IMR-90 (cell line): ENCODE measurements around the gene RIPK4. TPM values are rescaled to one million over a fixed set of nuclear protein-coding genes. Genes with fewer than 3 reads are reported as not detected.

Source experiments
- ATAC-seq: fragments of 200-7000 bp; cut with Tn5 transposase; 2 replicates; pipeline ENCODE4 v1.9.1; 2020; ENCODE audit warnings: low read depth, mild to moderate bottlenecking, moderate library complexity
- BruUV-seq: library from RNA; stranded (reverse); fragments of 400-500 nt; replicated peaks from 2 replicates; lab custom pipeline; 2021; lab: Mats Ljungman, UMichigan
- CTCF ChIA-PET: fragments of 300-600 bp; formaldehyde crosslinking; extraction: SDS; loops from one replicate; lab custom pipeline; 2021; ENCODE audit warnings: antibody characterized with exemption; lab: Yijun Ruan, JAX
- POLR2A ChIA-PET: fragments of 300-600 bp; sonication (Branson Sonifier 250); formaldehyde crosslinking; loops from one replicate; lab custom pipeline; 2022; ENCODE audit warnings: antibody characterized with exemption; ENCODE audit not compliant: unreplicated experiment; lab: Charles Lee
- DNase-seq: peaks from one replicate; pipeline ENCODE4 v3.0.0; 2013
- H2AFZ ChIP-seq: replicated peaks from 2 replicates; pipeline ENCODE3; 2013; ENCODE audit warnings: low read length, mild to moderate bottlenecking; ENCODE audit not compliant: poor library complexity
- H2AK5ac ChIP-seq: 2 replicates; pipeline ENCODE4 v1.6.1; 2013; ENCODE audit warnings: low read depth, low read length, inconsistent platforms
- H2AK9ac ChIP-seq: replicated peaks from 2 replicates; pipeline ENCODE3; 2013; ENCODE audit warnings: mild to moderate bottlenecking, low read depth, low read length, moderate library complexity; ENCODE audit not compliant: poor library complexity
- H2BK120ac ChIP-seq: 2 replicates; pipeline ENCODE4 v1.6.1; 2013; ENCODE audit warnings: low read depth, low read length, inconsistent platforms
- H2BK15ac ChIP-seq: 3 replicates; pipeline ENCODE4 v1.6.1; 2013; ENCODE audit warnings: low read depth, low read length, inconsistent platforms
- H2BK20ac ChIP-seq: 2 replicates; pipeline ENCODE4 v1.6.1; 2013; ENCODE audit warnings: low read depth, mild to moderate bottlenecking, inconsistent platforms, low read length, moderate library complexity
- H2BK5ac ChIP-seq: 2 replicates; pipeline ENCODE4 v1.6.1; 2013; ENCODE audit warnings: mild to moderate bottlenecking, low read depth, low read length, inconsistent platforms; ENCODE audit not compliant: poor library complexity, severe bottlenecking
- H3K14ac ChIP-seq: replicated peaks from 2 replicates; pipeline ENCODE4 v1.6.1; 2013; ENCODE audit warnings: low read depth, low read length, inconsistent platforms
- H3K18ac ChIP-seq: 2 replicates; pipeline ENCODE4 v1.6.1; 2013; ENCODE audit warnings: low read depth, low read length, control low read depth
- H3K23ac ChIP-seq: 2 replicates; pipeline ENCODE4 v1.6.1; 2013; ENCODE audit warnings: low read depth, low read length, inconsistent platforms
- H3K27ac ChIP-seq: 2 replicates; pipeline ENCODE4 v1.5.1; 2013; ENCODE audit warnings: mild to moderate bottlenecking, control low read depth, low read length; ENCODE audit not compliant: insufficient read depth
- H3K27me3 ChIP-seq: 2 replicates; pipeline ENCODE4 v1.6.1; 2013; ENCODE audit warnings: low read length; ENCODE audit not compliant: control insufficient read depth, insufficient read depth
- H3K36me3 ChIP-seq: 2 replicates; pipeline ENCODE4 v1.6.1; 2013; ENCODE audit warnings: low read length, mixed read lengths; ENCODE audit not compliant: control insufficient read depth, insufficient read depth
- H3K4ac ChIP-seq: 2 replicates; pipeline ENCODE4 v1.6.1; 2013; ENCODE audit warnings: low read depth, low read length, inconsistent platforms
- H3K4me1 ChIP-seq: 2 replicates; pipeline ENCODE4 v1.6.1; 2013; ENCODE audit warnings: low read length, mixed read lengths; ENCODE audit not compliant: control insufficient read depth, insufficient read depth
- H3K4me2 ChIP-seq: 2 replicates; pipeline ENCODE4 v1.6.1; 2013; ENCODE audit warnings: low read depth, mild to moderate bottlenecking, control low read depth, low read length, moderate library complexity
- H3K4me3 ChIP-seq: 2 replicates; pipeline ENCODE4 v1.5.1; 2013; ENCODE audit warnings: low read depth, mild to moderate bottlenecking, control low read depth, low read length, moderate library complexity; ENCODE audit not compliant: insufficient read depth
- H3K56ac ChIP-seq: 2 replicates; pipeline ENCODE4 v1.6.1; 2013; ENCODE audit warnings: low read length, inconsistent platforms; ENCODE audit not compliant: insufficient read depth; ENCODE audit errors: extremely low read depth
- H3K79me1 ChIP-seq, 2 experiments: 2 replicates each; pipeline ENCODE4 v1.6.1; 2013; ENCODE audit warnings: low read length in 2 of 2, inconsistent platforms in 1 of 2, low read depth in 1 of 2
- H3K9ac ChIP-seq: 2 replicates; pipeline ENCODE4 v1.6.1; 2013; ENCODE audit warnings: low read depth, low read length, control low read depth
- H3K9me1 ChIP-seq: 2 replicates; pipeline ENCODE4 v1.6.1; 2013; ENCODE audit warnings: low read length, inconsistent platforms; ENCODE audit not compliant: insufficient read depth
- H3K9me3 ChIP-seq: 2 replicates; pipeline ENCODE4 v1.6.1; 2013; ENCODE audit warnings: low read length; ENCODE audit not compliant: control insufficient read depth, insufficient read depth
- H4K20me1 ChIP-seq: 2 replicates; pipeline ENCODE4 v1.6.1; 2013; ENCODE audit warnings: low read length, inconsistent platforms; ENCODE audit not compliant: insufficient read depth
- H4K5ac ChIP-seq: 2 replicates; pipeline ENCODE4 v1.6.1; 2013; ENCODE audit warnings: mild to moderate bottlenecking, low read depth, low read length, control low read depth
- H4K8ac ChIP-seq, 2 experiments: 2 replicates each; pipeline ENCODE4 v1.6.1; 2013; ENCODE audit warnings: low read depth in 2 of 2, low read length in 2 of 2, control low read depth in 1 of 2, inconsistent platforms in 1 of 2
- H4K91ac ChIP-seq: 2 replicates; pipeline ENCODE4 v1.6.1; 2013; ENCODE audit warnings: low read depth, low read length, inconsistent platforms; ENCODE audit not compliant: insufficient read depth
- BHLHE40 ChIP-seq: fragments of 150-350 bp; IDR thresholded peaks from 2 replicates; pipeline ENCODE4 v1.6.1; 2016; ENCODE audit warnings: mild to moderate bottlenecking, low read depth, low read length
- CEBPB ChIP-seq: IDR thresholded peaks from 2 replicates; pipeline ENCODE4 v1.6.1; 2012; ENCODE audit warnings: low read depth, low read length, improper control_type of control experiment
- CHD1 ChIP-seq: IDR thresholded peaks from 2 replicates; pipeline ENCODE4 v1.6.1; 2012; ENCODE audit warnings: low read depth, low read length, improper control_type of control experiment
- CTCF ChIP-seq: conservative IDR thresholded peaks from 2 replicates; pipeline ENCODE4 v1.5.1; 2012; ENCODE audit warnings: mild to moderate bottlenecking, low read depth, low read length, improper control_type of control experiment
- ELK1 ChIP-seq: fragments of 150-350 bp; IDR thresholded peaks from 2 replicates; pipeline ENCODE4 v1.6.1; 2016; ENCODE audit warnings: low read depth, mild to moderate bottlenecking, low read length, moderate library complexity, borderline replicate concordance
- FOS ChIP-seq: fragments of 150-350 bp; IDR thresholded peaks from 2 replicates; pipeline ENCODE4 v1.6.1; 2016; ENCODE audit warnings: low read depth, low read length
- MAFK ChIP-seq: IDR thresholded peaks from 2 replicates; pipeline ENCODE4 v1.6.1; 2012; ENCODE audit warnings: low read depth, low read length, improper control_type of control experiment
- MAZ ChIP-seq: IDR thresholded peaks from 2 replicates; pipeline ENCODE4 v1.6.1; 2012; ENCODE audit warnings: low read depth, mild to moderate bottlenecking, low read length, improper control_type of control experiment, moderate library complexity, borderline replicate concordance
- NFE2L2 ChIP-seq: fragments of 150-350 bp; IDR thresholded peaks from 2 replicates; pipeline ENCODE4 v1.6.1; 2016; ENCODE audit warnings: low read depth, mild to moderate bottlenecking, low read length
- POLR2A ChIP-seq: IDR thresholded peaks from 2 replicates; pipeline ENCODE4 v1.6.1; 2012; ENCODE audit warnings: mild to moderate bottlenecking, low read depth, low read length
- RAD21 ChIP-seq: IDR thresholded peaks from 2 replicates; pipeline ENCODE4 v1.6.1; 2012; ENCODE audit warnings: low read length, improper control_type of control experiment
- RCOR1 ChIP-seq: IDR thresholded peaks from 2 replicates; pipeline ENCODE4 v1.6.1; 2012; ENCODE audit warnings: mild to moderate bottlenecking, low read length, improper control_type of control experiment; ENCODE audit not compliant: insufficient replicate concordance
- RFX5 ChIP-seq: IDR thresholded peaks from 2 replicates; pipeline ENCODE4 v1.8.0; 2012; ENCODE audit warnings: low read depth, mild to moderate bottlenecking, low read length, moderate library complexity
- SMC3 ChIP-seq: fragments of 150-350 bp; IDR thresholded peaks from 2 replicates; pipeline ENCODE4 v1.6.1; 2016; ENCODE audit warnings: low read depth, mild to moderate bottlenecking, antibody characterized with exemption, low read length, moderate library complexity
- USF2 ChIP-seq: fragments of 150-350 bp; IDR thresholded peaks from 2 replicates; pipeline ENCODE4 v1.6.1; 2017; ENCODE audit warnings: mild to moderate bottlenecking, antibody characterized with exemption, low read length, low read depth
- WGBS, 2 experiments: methylation state at CpG; one replicate each; pipeline versions ENCODE4 v1.1.5 to v1.1.7; 2013; ENCODE audit warnings: missing lambda C conversion rate in 2 of 2; ENCODE audit not compliant: insufficient read length in 1 of 2; ENCODE audit errors: extremely low coverage in 2 of 2; 5-methylcytosine and 5-hydroxymethylcytosine counted together
- dilution Hi-C: fragments of 300-500 bp; cut with HindIII; formaldehyde crosslinking; loops from one replicate; pipeline ENCODE4 v1.14.3; 2018; ENCODE audit warnings: low sequenced_read_pairs; ENCODE audit not compliant: unreplicated experiment
- in situ Hi-C: fragments of 300-500 bp; cut with MboI; formaldehyde crosslinking; loops from 3 replicates; pipeline ENCODE4 v1.14.3; 2019; ENCODE audit warnings: low sequenced_read_pairs, inconsistent platforms, mixed read lengths
- intact Hi-C: fragments of 100-400 bp; cut with micrococcal nuclease; formaldehyde crosslinking; loops from 2 replicates; pipeline ENCODE4 v1.10.0; 2022
- polyA plus RNA-seq, 3 experiments: library from polyadenylated mRNA; depleted of rRNA; stranded (reverse); fragments of >200 nt; gene quantifications; 2 replicates each; pipeline ENCODE4 v1.2.3, GENCODE V29; 2012; ENCODE audit warnings: low replicate concordance in 1 of 3
- total RNA-seq: library from RNA; depleted of rRNA; stranded (reverse); fragments of >200 nt; gene quantifications from 2 replicates; pipeline ENCODE4 v1.2.3, GENCODE V29; 2012

Gene RIPK4
- total and polyA plus RNA-seq, 2 of the 4 experiments (the other 2 are of a cell fraction): under 0.01 to 0.03 TPM

DNA sequence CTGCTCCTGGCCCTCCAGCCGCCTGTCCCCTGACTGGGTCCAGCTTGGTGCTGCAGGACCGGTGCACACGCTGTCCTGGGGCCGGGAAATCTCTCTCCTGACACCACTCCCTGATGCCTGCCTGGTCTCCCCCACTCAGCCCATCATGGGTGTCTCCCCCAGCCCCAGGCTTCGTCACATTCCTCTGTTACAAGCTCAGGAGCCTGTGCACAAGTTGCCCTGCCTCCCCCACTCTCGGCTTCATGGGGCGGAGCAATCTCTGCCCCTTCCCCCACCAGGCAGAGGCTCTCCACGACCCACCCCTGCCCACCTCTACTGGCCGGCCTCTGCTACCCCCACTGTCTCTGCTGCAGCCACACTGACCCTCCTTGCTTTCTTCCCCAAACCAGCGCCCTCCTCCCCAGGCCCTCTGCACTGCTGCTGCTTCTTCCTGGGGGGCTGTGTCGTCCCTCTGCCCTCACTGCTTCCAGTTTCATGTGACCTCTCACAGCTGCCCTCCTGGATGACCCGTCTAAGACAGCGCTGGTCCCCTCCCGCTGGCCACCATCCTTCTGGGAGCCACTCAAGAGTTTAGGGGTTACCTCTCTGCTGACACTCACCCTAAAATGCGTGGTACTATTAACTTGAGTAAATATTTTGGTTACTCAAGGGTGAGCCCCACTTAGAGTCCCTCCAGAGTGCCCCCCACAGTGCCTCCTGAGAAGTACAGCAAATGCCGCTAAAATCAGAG is 5.7 kb upstream of the RIPK4 start:
- Histone ChIP-seq H4K20me1 (no peaks in the 10 kb centered on the region), H3K4me1 (peaks cover 4% of the 10 kb centered on the region), H4K91ac (no peak overlapping the region), H3K4ac (no peak overlapping the region), H3K4me2 (no peak overlapping the region), H2AK9ac (no peak overlapping the region), H3K27ac (no peak overlapping the region), H2BK20ac (no peak overlapping the region), H2BK15ac (no peak overlapping the region), H3K9me3 (no peaks in the 10 kb centered on the region), H2BK120ac (no peak overlapping the region), H2AK5ac (no peak overlapping the region), H3K14ac (no peak overlapping the region), H3K23ac (no peak overlapping the region), H3K79me1 (no peaks in the 10 kb centered on the region), H3K9me1 (no peaks in the 10 kb centered on the region), H3K27me3 (peaks cover 80% of the 10 kb centered on the region), H3K36me3 (no peaks in the 10 kb centered on the region), H3K4me3 (no peak overlapping the region), H2BK5ac (no peak overlapping the region), H2AFZ (no peak overlapping the region), H3K9ac (no peak overlapping the region), H3K56ac (no peak overlapping the region), H3K18ac (no peak overlapping the region), H4K5ac (no peak overlapping the region), H4K8ac (no peak overlapping the region)
- intact Hi-C loops: no loop called here
- in situ Hi-C loops: no loop called here
- no TSS peak for BruUV-seq
- DNase-seq (no peak), ATAC-seq (no peak)
- dilution Hi-C loops: no loop called here
- ChIA-PET POLR2A (no interaction called here), CTCF (interaction anchor here (1.8 kb wide), 1 partner anchor 160 kb away, joined by 8 read pairs; no protein-coding TSS in a partner anchor)
- TF ChIP-seq ELK1 (no peak), RCOR1 (no peak), FOS (no peak), CHD1 (no peak), MAFK (no peak), POLR2A (no peak), BHLHE40 (no peak), RFX5 (no peak), CTCF (no peak), USF2 (no peak), RAD21 (no peak), CEBPB (no peak), MAZ (no peak), NFE2L2 (no peak), SMC3 (no peak)
- 21% methylated on average over 8 of the region's 16 CpGs; no CpG with 5 or more reads in 1 of the 2 experiments for WGBS, 2 experiments
